ENCODE results near the gene WDR54.
"Not testable (repeated sequence)": the region's sequence is repeated elsewhere in the genome, so short reads cannot be mapped to it uniquely, and the experiment has no call there.

WDR54 gene

DNA sequence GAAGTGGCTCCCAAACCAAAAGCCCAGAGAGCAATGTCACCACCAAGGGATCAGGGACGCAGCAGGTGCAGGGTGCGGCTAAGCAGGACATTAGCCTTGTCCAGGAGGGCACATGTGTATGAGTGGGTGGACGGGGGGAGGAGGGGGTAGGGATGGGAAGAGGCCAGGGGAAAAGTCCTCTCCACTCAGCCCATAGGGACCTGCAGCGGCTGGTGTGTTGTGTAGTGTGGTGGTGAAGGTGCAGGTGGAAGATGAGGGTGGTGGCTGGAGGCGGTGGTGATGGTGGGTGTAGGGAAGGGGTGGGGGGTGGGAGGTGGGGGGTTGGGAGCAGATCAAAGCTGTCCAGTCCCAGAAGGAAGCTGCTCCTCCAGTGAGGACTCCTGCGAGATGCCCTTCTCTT lies 3.8 kb upstream of the WDR54 start:
- peaks cover 3% of the 10 kb centered on the region for H3K27me3 ChIP-seq (replicated peaks; ENCODE audit: control insufficient read depth, insufficient read depth, low read length, poor library complexity, severe bottlenecking)
- no peak for DNase-seq
- no peaks in the 10 kb centered on the region for H3K9me3 ChIP-seq (ENCODE audit: control insufficient read depth, low read length)
- H3K4me1 ChIP-seq (ENCODE audit: control insufficient read depth, insufficient read depth, low read length, poor library complexity, severe bottlenecking) = peaks cover 27% of the 10 kb centered on the region
- H3K27ac ChIP-seq (ENCODE audit: insufficient read depth, low read length, poor library complexity, severe bottlenecking) = no peak overlapping the region
- H3K36me3 ChIP-seq (ENCODE audit: control insufficient read depth, insufficient read depth, low read length) = no peaks in the 10 kb centered on the region
- H3K4me3 ChIP-seq (ENCODE audit: insufficient read depth, low read depth, low read length, poor library complexity, severe bottlenecking) = no peak overlapping the region

DNA sequence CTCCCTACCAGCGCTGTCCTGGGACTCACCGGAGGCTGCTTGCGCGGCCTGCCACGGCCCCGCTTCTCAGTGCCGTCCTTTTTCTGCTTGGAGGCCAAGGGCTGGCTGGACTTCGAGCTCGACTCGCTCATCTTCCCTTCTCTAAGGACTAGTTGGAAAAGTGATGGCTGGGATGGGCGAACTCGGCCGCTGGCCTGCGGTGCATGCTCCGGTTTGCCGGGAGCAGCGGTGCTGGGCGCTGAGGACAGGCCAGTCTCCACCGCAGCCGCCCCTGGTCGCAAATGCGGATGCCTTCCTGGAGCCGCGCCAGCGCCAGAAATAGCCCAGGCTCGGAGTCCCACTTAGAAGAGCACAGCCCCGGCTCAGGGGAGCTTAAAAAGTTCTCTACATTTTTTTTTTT lies 3.2 kb upstream of the WDR54 start:
- H3K36me3 ChIP-seq (ENCODE audit: control insufficient read depth, insufficient read depth, low read length) = no peaks in the 10 kb centered on the region
- peaks cover 3% of the 10 kb centered on the region for H3K27me3 ChIP-seq (replicated peaks; ENCODE audit: control insufficient read depth, insufficient read depth, low read length, poor library complexity, severe bottlenecking)
- peaks cover 27% of the 10 kb centered on the region for H3K4me1 ChIP-seq (ENCODE audit: control insufficient read depth, insufficient read depth, low read length, poor library complexity, severe bottlenecking)
- no peaks in the 10 kb centered on the region for H3K9me3 ChIP-seq (ENCODE audit: control insufficient read depth, low read length)
- H3K4me3 ChIP-seq (ENCODE audit: insufficient read depth, low read depth, low read length, poor library complexity, severe bottlenecking) = no peak overlapping the region
- no peak overlapping the region for H3K27ac ChIP-seq (ENCODE audit: insufficient read depth, low read length, poor library complexity, severe bottlenecking)
- no peak for DNase-seq

DNA sequence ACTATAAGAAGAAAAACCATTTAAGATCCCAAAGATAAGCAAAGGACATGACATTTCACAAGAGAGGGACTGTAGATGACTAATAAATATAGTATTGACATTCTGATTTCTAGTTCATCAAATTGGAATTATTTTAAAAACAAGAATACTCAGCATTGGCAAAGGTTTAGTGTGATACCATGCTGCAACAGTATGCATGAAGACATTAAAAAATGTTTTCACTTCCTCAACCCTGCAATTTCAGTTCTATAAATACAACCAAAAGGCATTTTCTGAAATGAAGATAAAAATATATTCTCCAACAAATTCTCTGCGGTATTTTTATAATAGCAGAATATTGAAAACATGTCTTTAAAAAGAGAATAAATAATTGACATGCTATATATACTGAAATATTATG lies 2.2 kb upstream of the WDR54 start:
- no peak for DNase-seq
- no peaks in the 10 kb centered on the region for H3K36me3 ChIP-seq (ENCODE audit: control insufficient read depth, insufficient read depth, low read length)
- H3K4me1 ChIP-seq (ENCODE audit: control insufficient read depth, insufficient read depth, low read length, poor library complexity, severe bottlenecking) = peaks cover 27% of the 10 kb centered on the region
- no peak overlapping the region for H3K4me3 ChIP-seq (ENCODE audit: insufficient read depth, low read depth, low read length, poor library complexity, severe bottlenecking)
- H3K27me3 ChIP-seq (replicated peaks; ENCODE audit: control insufficient read depth, insufficient read depth, low read length, poor library complexity, severe bottlenecking) = peaks cover 3% of the 10 kb centered on the region
- no peaks in the 10 kb centered on the region for H3K9me3 ChIP-seq (ENCODE audit: control insufficient read depth, low read length)
- H3K27ac ChIP-seq (ENCODE audit: insufficient read depth, low read length, poor library complexity, severe bottlenecking) = no peak overlapping the region

DNA sequence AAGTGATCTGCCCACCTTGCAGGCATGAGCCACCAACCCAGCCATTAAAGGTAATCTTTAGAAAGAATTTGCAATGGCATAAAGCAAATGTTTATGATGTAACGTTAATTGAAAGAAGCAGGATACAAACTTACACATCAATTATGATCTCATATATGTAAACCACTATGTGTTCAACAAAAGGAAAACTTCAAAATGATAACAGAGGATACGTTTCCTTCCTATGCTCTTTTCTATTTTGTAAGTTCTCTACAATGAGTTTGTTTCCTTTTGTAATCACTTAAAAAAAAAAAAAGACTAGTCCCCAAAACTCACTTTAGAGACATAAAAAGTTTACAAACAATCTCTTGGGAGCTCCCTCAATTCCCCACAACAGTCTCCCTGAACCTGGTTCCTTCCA lies 1.5 kb upstream of the WDR54 start:
- Histone ChIP-seq H3K36me3 (ENCODE audit: control insufficient read depth, insufficient read depth, low read length) (peaks cover 3% of the 10 kb centered on the region), H3K27ac (ENCODE audit: insufficient read depth, low read length, poor library complexity, severe bottlenecking) (no peak overlapping the region), H3K9me3 (ENCODE audit: control insufficient read depth, low read length) (no peaks in the 10 kb centered on the region), H3K27me3 (replicated peaks; ENCODE audit: control insufficient read depth, insufficient read depth, low read length, poor library complexity, severe bottlenecking) (peaks cover 3% of the 10 kb centered on the region), H3K4me1 (ENCODE audit: control insufficient read depth, insufficient read depth, low read length, poor library complexity, severe bottlenecking) (peaks cover 20% of the 10 kb centered on the region), H3K4me3 (ENCODE audit: insufficient read depth, low read depth, low read length, poor library complexity, severe bottlenecking) (no peak overlapping the region)
- DNase-seq = no peak

DNA sequence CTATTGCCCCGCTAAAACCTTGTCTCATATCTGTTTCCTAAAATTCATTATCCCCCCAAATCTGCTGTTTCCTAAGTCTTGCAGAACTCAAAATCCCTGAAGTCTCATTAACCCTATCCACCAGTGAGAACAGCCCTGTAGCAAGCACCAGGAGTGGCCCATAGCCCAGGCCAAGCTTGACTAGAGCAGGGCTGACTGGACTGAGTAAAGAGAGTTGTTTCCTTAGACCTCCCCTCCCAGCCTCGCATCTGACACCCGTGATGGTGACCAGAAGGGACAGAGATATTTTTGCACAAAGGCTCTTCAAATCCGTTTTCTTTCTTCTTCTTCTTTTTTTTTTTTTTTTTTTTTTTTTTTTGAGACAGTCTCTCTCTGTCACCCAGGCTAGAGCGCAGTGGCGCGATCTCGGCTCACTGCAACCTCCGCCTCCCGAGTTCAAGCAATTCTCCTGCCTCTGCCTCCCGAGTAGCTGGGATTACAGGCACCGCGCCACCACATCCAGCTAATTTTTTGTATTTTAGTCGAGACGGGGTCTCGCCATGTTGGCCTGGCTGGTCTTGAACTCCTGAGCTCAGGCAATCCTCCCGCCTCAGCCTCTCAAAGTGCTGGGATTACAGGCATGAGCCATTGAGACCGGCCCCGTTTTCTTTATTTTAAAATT lies 957 bp upstream of the WDR54 start:
- peak overlapping the region; percentile 91 for H3K27ac ChIP-seq (ENCODE audit: insufficient read depth, low read length, poor library complexity, severe bottlenecking)
- DNase-seq; H3K27me3 ChIP-seq (replicated peaks; ENCODE audit: control insufficient read depth, insufficient read depth, low read length, poor library complexity, severe bottlenecking); H3K36me3 ChIP-seq (ENCODE audit: control insufficient read depth, insufficient read depth, low read length); H3K9me3 ChIP-seq (ENCODE audit: control insufficient read depth, low read length): not testable (repeated sequence)
- H3K4me1 ChIP-seq (ENCODE audit: control insufficient read depth, insufficient read depth, low read length, poor library complexity, severe bottlenecking) = peaks cover 15% of the 10 kb centered on the region
- peak overlapping the region; percentile 75 for H3K4me3 ChIP-seq (ENCODE audit: insufficient read depth, low read depth, low read length, poor library complexity, severe bottlenecking)

DNA sequence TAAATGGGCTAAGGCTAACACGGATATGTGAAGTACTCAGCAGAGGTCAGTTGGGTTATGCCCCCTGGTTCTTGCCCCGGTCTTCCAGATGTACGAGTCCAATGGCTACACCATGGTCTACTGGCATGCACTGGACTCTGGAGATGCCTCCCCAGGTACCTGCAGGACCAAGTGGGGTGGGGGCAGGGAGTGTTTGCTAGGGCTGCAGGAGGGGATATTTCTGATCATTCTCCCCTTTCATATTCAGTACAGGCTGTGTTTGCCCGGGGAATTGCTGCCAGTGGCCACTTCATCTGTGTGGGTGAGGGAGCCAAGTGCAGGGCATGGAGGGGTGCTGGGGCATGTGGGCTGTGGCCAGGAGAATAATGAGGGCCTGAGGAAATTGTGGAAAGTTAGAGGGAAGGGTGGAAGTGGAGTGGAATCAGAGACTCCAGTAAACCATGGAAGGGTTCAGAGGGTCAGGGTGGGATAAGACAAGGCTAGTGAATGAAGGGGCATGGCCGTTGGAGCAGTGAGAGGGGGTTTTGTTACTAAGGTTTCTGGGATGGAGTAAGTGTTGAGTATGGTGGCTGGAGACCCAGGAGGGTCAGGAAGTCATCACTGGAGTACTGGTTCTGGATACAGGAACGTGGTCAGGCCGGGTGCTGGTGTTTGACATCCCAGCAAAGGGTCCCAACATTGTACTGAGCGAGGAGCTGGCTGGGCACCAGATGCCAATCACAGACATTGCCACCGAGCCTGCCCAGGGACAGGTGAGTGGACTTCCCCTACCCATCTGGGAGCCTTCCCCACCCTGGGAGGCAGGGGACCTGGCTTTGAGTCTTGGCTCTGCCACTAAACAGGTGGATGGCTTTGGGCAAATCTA lies 1.9 kb downstream of the WDR54 start:
- Histone ChIP-seq H3K27ac (ENCODE audit: insufficient read depth, low read length, poor library complexity, severe bottlenecking) (no peak overlapping the region), H3K4me1 (ENCODE audit: control insufficient read depth, insufficient read depth, low read length, poor library complexity, severe bottlenecking) (peaks cover 12% of the 10 kb centered on the region)

DNA sequence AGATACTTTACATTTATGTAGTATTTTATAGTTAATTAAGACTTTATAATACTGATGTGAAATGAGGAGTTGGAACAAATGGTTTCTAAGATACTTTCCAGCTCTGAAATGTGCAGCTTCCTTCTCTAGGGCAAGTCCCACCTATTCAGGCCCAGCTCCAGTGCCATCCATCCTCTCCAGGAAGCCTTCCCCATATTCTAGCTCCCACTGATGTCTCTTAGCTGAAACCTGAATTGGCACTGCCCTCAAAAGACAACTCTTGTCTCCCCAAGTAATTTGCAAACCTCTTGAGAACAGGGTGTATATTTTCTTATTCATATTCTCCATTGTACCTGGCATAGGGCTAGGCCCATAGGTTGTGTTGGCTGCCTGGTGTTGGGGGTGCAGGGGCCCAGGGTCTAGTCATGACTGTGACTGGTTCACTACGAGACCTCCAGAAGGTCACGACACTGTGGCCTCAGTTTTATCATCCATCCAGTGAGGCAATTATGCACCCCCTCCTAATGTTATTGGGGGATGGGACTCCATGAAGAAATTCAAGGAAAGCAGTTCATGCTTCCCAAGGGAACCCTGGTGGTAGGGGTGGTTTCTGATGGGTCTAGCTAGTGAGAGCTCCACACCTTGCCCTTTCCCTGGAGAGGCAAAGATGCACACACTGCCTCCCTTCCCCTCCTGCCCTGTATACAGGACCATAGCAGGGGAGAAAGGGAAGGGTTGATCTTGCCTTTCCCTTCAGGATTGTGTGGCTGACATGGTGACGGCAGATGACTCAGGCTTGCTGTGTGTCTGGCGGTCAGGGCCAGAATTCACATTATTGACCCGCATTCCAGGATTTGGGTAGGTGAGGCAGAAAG lies 2.8 kb downstream of the WDR54 start:
- H3K27ac ChIP-seq (ENCODE audit: insufficient read depth, low read length, poor library complexity, severe bottlenecking) = no peak overlapping the region
- peaks cover 10% of the 10 kb centered on the region for H3K36me3 ChIP-seq (ENCODE audit: control insufficient read depth, insufficient read depth, low read length)
- H3K9me3 ChIP-seq (ENCODE audit: control insufficient read depth, low read length) = no peaks in the 10 kb centered on the region
- H3K4me1 ChIP-seq (ENCODE audit: control insufficient read depth, insufficient read depth, low read length, poor library complexity, severe bottlenecking) = peaks cover 12% of the 10 kb centered on the region
- no peak overlapping the region for H3K4me3 ChIP-seq (ENCODE audit: insufficient read depth, low read depth, low read length, poor library complexity, severe bottlenecking)
- H3K27me3 ChIP-seq (replicated peaks; ENCODE audit: control insufficient read depth, insufficient read depth, low read length, poor library complexity, severe bottlenecking) = no peaks in the 10 kb centered on the region
- DNase-seq = no peak

More for the DNA sequence above, 1.9 kb downstream of the WDR54 start:
- no peak overlapping the region for H3K4me3 ChIP-seq (ENCODE audit: insufficient read depth, low read depth, low read length, poor library complexity, severe bottlenecking)
- no peaks in the 10 kb centered on the region for H3K27me3 ChIP-seq (replicated peaks; ENCODE audit: control insufficient read depth, insufficient read depth, low read length, poor library complexity, severe bottlenecking)
- H3K9me3 ChIP-seq (ENCODE audit: control insufficient read depth, low read length) = no peaks in the 10 kb centered on the region
- no peak for DNase-seq
- H3K36me3 ChIP-seq (ENCODE audit: control insufficient read depth, insufficient read depth, low read length) = peaks cover 10% of the 10 kb centered on the region

DNA sequence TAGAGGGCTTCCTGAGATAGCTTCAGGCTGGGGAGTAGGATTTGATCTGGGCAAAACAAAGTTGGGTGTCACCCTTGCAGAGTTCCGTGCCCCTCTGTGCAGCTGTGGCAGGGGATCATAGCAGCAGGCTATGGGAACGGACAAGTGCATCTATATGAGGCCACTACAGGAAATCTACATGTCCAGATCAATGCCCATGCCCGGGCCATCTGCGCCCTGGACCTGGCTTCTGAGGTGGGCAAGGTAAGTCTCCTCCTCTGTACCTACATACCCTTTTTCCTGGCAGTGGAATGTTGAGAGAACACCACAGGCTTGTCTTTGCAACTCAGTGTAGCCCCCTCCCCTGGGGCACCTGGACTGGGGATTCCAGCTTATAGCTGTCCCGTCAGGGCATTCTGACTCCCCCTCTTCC lies 3.5 kb downstream of the WDR54 start:
- H3K36me3 ChIP-seq (ENCODE audit: control insufficient read depth, insufficient read depth, low read length) = peaks cover 10% of the 10 kb centered on the region
- H3K9me3 ChIP-seq (ENCODE audit: control insufficient read depth, low read length) = no peaks in the 10 kb centered on the region
- H3K27ac ChIP-seq (ENCODE audit: insufficient read depth, low read length, poor library complexity, severe bottlenecking) = no peak overlapping the region
- DNase-seq = no peak
- peaks cover 12% of the 10 kb centered on the region for H3K4me1 ChIP-seq (ENCODE audit: control insufficient read depth, insufficient read depth, low read length, poor library complexity, severe bottlenecking)
- H3K4me3 ChIP-seq (ENCODE audit: insufficient read depth, low read depth, low read length, poor library complexity, severe bottlenecking) = no peak overlapping the region
- no peaks in the 10 kb centered on the region for H3K27me3 ChIP-seq (replicated peaks; ENCODE audit: control insufficient read depth, insufficient read depth, low read length, poor library complexity, severe bottlenecking)

DNA sequence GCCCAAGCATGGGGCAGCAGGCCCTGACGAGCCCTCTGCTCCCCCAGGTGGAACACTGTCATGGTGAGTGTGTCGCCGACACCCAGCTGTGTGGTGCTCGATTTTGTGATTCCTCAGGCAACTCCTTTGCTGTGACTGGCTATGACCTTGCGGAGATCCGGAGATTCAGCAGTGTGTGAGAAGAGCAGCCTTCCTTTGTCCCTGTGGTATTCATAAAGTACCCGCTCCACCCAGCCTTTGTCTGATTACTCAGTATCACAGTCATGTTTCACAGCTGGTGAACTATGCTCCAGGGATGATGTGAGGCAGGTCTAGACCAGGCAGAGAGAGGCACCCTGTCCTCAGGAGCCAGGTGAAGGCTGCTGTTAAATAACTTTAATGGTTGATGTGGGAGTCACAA lies 4.0 kb downstream of the WDR54 start:
- Histone ChIP-seq H3K27me3 (replicated peaks; ENCODE audit: control insufficient read depth, insufficient read depth, low read length, poor library complexity, severe bottlenecking) (no peaks in the 10 kb centered on the region), H3K27ac (ENCODE audit: insufficient read depth, low read length, poor library complexity, severe bottlenecking) (no peak overlapping the region), H3K36me3 (ENCODE audit: control insufficient read depth, insufficient read depth, low read length) (peaks cover 10% of the 10 kb centered on the region), H3K9me3 (ENCODE audit: control insufficient read depth, low read length) (no peaks in the 10 kb centered on the region), H3K4me1 (ENCODE audit: control insufficient read depth, insufficient read depth, low read length, poor library complexity, severe bottlenecking) (peaks cover 12% of the 10 kb centered on the region), H3K4me3 (ENCODE audit: insufficient read depth, low read depth, low read length, poor library complexity, severe bottlenecking) (no peak overlapping the region)
- DNase-seq = no peak
